Non-pigmented ciliary epithelial cell (primary cell): ENCODE measurements around the gene SPHK2.
"Not testable (repeated sequence)": the region's sequence is repeated elsewhere in the genome, so short reads cannot be mapped to it uniquely, and the experiment has no call there.

Experiments used
- DNase-seq: peaks from one replicate; pipeline ENCODE4 v3.0.0-alpha.2; 2010; ENCODE audit warnings: low read depth

The SPHK2 gene

GRCh38 chr19:48660852-48661710 lies 41.8 kb downstream of the SPHK2 start:
- DNase-seq = no peak

- no peak for DNase-seq
These were observed 42.4 kb downstream of the SPHK2 start for GRCh38 chr19:48661711-48662090.

DNA sequence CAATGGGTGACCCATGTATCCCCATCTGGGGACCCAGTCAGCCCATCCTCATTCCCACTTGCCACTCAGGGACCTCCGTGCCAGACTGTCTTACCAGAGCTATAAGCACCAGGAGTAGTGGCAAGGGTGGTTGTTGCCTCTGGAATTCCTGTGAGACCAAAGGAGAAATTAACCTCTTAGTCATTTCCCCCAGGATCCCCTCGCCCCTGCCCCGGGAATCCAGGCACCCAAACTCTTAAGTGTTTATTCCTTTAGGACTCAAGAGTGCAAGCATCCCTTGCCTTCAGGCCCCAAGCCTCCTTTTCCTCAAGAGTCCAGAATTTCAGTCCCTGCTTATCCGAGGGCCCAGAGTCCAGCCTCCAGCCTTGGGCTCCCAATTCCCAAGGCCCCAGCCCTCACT lies 44.4 kb downstream of the SPHK2 start:
- no peak for DNase-seq

GRCh38 chr19:48664476-48664875 lies 45.2 kb downstream of the SPHK2 start:
- DNase-seq = no peak

DNA sequence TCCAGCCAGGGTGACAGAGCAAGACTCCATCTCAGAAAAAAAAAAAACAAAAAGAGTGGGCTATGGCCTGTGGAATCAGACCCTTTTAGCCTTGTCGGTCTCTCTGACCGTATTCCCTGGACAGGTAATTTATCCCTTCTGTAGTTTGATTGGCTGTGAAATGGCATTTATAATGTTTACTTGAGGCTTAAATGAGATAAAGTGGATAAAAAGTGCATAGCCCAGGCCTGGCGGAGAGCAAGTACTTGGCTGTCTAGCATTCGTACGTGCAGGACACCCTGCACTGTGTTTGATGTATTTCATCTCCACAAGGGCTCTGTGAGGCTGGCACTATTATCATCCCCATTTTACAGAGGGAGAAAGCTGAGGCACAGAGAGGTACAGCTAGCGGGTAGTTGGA lies 46.5 kb downstream of the SPHK2 start:
- DNase-seq = no peak

DNA sequence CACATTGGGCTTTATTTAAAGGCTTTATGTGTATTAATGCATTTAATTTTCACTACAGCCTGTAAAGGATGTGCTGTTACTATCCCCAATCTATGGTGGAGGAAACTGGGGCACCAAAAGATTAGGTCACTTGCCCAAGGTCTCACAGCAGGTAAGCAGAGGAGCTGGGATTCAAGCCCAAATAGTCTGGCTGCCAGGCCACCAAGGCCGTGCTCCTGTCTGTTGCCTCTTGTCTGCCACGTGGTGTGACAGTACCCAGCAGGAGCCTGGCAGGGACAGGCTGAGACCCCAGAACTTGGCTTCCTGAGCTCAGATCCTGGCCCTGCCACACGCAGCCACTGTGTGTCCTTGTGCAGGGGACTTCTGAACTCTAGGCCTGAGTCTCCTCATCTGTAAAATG lies 49.0 kb downstream of the SPHK2 start:
- DNase-seq = no peak

DNA sequence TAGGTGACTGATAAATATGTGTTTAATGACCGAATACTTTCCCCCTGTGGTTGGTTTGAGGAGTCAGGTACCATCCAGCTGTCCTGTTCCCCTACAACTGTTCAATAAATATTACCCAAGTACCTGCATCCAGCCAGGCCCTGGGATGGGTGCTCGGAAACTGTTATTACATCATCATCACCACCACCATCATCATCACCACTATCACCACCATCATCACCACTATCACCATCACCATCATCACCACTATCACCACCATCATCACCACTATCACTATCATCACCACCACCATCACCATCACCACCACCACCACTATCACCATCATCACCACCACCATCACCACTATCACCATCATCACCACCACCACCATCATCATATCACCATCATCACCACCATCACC lies 49.5 kb downstream of the SPHK2 start:
- no peak for DNase-seq

DNA sequence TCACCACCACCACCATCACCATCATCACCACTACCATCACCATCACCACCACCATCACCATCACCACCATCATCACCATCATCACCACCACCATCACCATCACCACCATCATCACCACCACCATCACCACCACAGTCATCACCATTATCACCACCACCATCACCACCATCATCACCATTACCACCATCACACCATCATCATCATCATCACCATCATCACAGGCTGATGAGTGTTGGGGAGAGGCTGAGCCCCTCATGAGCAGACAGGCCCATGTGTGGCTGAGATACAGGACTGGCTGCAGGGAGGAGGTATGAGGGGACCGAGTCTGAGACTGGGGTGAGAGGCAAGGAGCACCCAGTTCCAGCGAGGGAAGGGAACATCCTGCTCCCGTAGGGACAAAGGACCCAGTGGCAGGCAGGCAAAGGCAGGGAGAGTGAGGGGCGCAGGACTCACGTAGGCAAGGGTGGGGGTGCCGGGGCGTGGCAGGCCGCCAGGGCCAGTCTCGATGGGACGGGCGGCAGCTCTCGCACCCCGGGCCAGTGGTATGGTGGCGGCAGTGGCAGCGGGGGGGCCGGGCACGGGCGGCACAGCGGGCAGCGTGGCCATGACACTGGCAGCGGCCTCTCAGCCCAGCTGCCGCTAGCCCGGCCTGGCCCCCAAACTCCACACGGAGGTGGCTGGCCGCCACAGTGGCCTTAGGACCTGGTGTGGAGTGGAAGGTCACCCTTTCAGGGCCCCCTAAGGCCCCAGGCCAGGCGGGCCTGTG lies 50.8 kb downstream of the SPHK2 start:
- no peak for DNase-seq

DNA sequence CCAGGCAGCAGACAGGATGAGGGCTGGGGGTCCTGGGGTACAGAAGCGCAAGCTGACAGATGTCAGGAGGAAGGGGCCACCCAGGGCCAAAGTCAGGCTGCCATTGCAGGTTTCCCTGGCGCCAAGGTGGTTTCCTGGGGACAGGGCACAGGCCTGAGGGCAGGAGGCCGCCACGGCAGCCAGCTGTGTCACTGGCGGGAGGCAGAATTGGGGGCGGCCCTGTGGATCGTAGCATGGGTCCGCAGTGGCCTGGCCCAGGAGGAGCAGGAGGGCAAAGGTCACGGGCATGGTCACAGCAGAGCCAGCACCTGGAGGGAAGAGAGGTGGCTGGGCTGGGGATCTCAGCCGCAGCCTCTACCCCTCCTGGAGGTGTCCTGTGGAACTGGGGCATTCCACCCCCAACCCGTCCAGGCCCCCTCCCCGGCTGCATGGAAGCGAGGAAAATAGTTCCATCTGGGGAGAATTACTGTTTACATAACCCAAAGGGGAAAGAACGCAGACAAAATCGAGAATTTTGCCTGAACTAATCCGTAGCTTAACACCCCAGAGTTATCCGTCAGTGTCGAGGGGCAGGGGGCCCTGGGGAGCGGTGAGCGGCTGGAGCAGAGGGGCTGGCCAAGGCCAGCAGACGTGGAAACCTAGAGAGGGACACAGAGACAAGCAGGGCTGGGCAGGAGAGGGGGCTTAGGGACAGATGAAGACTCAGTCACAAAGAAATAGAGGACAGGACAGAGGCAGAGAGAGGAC lies 51.6 kb downstream of the SPHK2 start:
- DNase-seq = no peak

GRCh38 chr19:48671446-48671995 lies 52.2 kb downstream of the SPHK2 start:
- no peak for DNase-seq

GRCh38 chr19:48672994-48673393 lies 53.7 kb downstream of the SPHK2 start, which contains the start of gene NTN5:
Gene NTN5, minus strand, starts transcription at chr19:48673017. Its CDS starts 2,031 bp downstream, at chr19:48670986.
- DNase-seq = no peak

DNA sequence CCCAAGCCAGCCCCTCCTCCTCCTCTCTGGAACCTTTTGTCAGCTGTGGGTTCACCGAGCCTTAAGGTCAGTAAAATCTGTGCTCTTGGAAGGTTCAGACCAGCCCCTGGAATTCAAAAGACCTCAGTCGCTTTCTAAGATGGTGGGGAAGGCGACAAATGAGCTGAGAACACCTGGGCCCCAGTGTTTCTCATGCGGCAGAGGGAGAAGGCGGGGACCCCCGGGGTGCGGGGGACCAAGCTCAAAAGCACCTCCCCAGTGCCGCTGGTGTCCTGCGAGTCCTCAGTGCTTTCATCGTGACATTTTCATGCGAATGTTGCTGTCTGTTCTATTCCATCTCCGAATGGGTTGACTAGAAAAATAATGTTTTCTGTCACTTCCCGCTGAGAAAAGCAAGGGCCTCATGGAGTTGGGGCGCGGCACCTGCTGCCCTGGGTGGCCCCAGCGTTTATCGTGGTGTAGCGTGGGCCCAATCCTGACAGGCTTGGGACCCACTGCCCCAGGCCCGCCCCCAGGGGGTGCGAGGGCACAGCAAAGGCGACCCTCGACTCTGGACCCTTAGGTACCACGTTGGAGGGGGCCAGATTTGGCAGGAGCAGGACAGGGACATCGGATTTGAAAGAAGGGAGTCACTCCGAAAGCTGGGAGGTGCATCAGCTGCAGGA lies 54.3 kb downstream of the SPHK2 start:
- no peak for DNase-seq

- DNase-seq = no peak
These were observed 55.0 kb downstream of the SPHK2 start for GRCh38 chr19:48674216-48674809.

- DNase-seq = no peak
These were observed 55.9 kb downstream of the SPHK2 start for GRCh38 chr19:48674921-48675824.

- DNase-seq = no peak
These were observed 57.2 kb downstream of the SPHK2 start for GRCh38 chr19:48676487-48676886.

GRCh38 chr19:48676887-48677286 lies 57.6 kb downstream of the SPHK2 start:
- DNase-seq = no peak

DNA sequence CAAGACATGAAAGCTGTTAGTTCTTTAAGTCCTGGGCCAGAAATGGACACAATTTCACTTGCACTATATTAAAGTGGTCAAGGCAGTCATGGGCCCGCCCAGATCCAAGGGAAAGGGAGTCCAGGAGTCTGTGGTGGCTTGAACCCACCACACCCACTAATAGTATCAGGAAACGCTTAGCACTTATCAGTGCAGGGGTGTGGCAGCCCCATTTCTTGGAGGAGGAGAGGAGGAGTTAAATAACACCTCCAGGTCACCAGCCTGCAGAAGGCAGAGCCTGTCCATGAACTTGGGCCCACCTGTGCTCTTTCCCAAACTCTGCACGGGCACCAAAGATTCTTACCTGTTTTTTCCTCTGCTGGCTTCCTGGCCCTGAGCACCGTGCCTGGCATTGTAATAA lies 58.9 kb downstream of the SPHK2 start:
- no peak for DNase-seq

GRCh38 chr19:48680006-48680405 lies 60.7 kb downstream of the SPHK2 start:
- not testable (repeated sequence) for DNase-seq
